NB4 (cell line): ENCODE results near the gene CLSTN1.

ENCODE experiments used
- MAX ChIP-seq: IDR thresholded peaks from 2 replicates; pipeline ENCODE4 v1.6.1; 2011; ENCODE audit warnings: low read depth, low read length
- MYC ChIP-seq: IDR thresholded peaks from 2 replicates; pipeline ENCODE4 v1.6.1; 2011; ENCODE audit warnings: low read depth, low read length
- POLR2A ChIP-seq: IDR thresholded peaks from 2 replicates; pipeline ENCODE4 v1.6.1; 2011; ENCODE audit warnings: mild to moderate bottlenecking; ENCODE audit not compliant: insufficient read length; ENCODE audit errors: extremely low read depth
- TF ChIP-seq, protein P1 (sequence below): IDR thresholded peaks from one replicate; pipeline ENCODE4 v1.5.1; 2012; ENCODE audit warnings: low read depth, low read length

GRCh38 chr1:9842073-9842711 lies 18.4 kb upstream of the CLSTN1 start:
- TF ChIP-seq POLR2A = no peak
- TF ChIP-seq, protein P1, sequence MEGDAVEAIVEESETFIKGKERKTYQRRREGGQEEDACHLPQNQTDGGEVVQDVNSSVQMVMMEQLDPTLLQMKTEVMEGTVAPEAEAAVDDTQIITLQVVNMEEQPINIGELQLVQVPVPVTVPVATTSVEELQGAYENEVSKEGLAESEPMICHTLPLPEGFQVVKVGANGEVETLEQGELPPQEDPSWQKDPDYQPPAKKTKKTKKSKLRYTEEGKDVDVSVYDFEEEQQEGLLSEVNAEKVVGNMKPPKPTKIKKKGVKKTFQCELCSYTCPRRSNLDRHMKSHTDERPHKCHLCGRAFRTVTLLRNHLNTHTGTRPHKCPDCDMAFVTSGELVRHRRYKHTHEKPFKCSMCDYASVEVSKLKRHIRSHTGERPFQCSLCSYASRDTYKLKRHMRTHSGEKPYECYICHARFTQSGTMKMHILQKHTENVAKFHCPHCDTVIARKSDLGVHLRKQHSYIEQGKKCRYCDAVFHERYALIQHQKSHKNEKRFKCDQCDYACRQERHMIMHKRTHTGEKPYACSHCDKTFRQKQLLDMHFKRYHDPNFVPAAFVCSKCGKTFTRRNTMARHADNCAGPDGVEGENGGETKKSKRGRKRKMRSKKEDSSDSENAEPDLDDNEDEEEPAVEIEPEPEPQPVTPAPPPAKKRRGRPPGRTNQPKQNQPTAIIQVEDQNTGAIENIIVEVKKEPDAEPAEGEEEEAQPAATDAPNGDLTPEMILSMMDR = no peak
- TF ChIP-seq MYC = no peak
- TF ChIP-seq MAX = no peak
